Measurements from ENCODE around the gene RAD17.
"Not testable (repeated sequence)": the region's sequence is repeated elsewhere in the genome, so short reads cannot be mapped to it uniquely, and the experiment has no call there.

RAD17 gene

DNA sequence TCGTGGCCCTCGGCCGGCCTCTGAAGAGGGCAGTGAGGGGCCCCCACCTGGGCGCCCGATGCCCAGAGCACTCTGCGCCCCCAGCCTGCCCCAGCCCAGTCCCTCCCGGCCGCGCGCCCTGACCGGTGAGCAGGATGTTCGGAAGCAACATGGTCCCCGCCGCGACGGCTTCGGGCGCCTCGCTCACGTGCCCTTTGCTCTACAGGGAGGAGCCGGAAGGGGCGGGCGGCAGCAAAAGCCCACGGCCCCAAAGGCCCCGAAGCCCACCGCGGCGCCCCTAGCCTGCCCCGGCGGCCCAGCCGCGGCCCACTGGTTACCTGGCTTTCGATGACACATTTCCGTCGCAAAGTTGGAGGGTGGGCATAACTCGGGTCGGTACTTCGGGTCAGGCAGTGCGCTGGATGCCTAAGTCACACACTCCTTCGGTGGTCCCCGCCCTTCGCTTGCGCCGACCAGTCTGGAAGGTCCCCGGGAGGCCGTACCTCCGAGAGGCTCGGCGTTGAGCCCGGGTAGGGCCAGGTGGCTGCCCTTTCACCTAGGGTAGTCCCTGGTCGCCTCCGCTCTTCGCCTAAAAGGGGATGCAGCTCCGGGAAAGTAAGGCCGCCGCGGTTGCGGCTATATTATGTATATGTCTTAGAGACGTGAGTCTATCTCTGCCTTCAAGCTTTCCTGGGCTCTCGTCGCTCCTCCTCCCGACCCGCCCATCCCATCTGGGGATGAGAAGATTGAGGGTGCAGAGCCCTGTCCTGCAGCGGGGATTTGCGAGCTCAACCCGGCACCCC is at the start of gene RAD17, which contains the start of the genes AK6 and TAF9:
RAD17 (plus strand) TSS at position 479 of the 782 bp plus-strand sequence. CDS start 2,391 bp downstream, outside the sequence.
AK6 (minus strand) TSS at position 181 of the 782 bp plus-strand sequence; CDS start at position 151, 30 bp downstream.
TAF9 (minus strand) TSS at position 181 of the 782 bp plus-strand sequence. CDS start 3,783 bp downstream, outside the sequence.
- peak; percentile 88 for DNase-seq (ENCODE audit: low read depth)

GRCh38 chr5:69326365-69326764 is 43.3 kb upstream of the RAD17 start:
- DNase-seq (ENCODE audit: low read depth): no peak

- no peak for DNase-seq (ENCODE audit: low read depth)
These were observed 39.6 kb upstream of the RAD17 start for GRCh38 chr5:69329905-69330489.

DNA sequence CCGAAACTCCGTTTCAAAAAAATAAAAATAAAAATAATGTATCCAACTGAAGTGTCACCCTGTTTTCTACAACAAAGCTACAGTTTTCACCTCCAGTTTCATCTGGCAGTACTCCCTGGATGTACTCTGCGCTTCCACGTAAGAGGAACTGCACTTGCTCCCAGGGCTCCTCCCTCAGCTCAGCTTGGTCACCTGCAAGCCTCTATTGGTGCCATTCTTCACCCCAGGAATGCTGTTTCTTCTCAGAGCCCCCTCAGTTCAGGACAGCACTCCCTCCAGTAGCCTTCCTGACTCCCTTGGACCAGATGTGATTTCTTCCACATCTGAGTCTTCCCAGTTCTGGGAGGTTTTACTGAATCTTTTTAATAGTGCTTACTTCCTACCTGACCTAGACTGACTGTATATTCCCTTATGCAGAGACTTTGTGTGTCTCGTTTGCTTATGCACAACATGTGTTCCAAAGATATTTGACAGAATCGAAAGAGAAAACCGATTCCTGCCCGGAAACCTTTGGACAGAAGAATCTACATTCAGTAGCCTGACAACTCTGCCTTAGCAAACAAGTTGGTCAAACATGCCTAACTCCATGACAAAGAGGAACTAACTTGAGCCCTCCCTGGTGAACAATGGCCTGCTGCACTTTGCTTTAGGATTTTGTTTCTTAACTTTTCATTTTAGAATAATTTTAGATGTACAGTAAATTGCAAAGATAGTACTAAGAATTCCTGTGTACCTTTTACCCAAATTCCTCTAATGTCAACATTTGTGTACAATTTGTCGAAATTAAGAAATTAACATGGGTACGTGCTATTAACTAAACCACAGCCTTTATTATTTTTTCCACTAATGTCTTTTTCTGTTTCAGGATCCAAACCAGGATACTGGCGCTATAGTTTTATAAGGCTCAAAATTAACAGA is 37.8 kb upstream of the RAD17 start:
- no peak for DNase-seq (ENCODE audit: low read depth)

DNA sequence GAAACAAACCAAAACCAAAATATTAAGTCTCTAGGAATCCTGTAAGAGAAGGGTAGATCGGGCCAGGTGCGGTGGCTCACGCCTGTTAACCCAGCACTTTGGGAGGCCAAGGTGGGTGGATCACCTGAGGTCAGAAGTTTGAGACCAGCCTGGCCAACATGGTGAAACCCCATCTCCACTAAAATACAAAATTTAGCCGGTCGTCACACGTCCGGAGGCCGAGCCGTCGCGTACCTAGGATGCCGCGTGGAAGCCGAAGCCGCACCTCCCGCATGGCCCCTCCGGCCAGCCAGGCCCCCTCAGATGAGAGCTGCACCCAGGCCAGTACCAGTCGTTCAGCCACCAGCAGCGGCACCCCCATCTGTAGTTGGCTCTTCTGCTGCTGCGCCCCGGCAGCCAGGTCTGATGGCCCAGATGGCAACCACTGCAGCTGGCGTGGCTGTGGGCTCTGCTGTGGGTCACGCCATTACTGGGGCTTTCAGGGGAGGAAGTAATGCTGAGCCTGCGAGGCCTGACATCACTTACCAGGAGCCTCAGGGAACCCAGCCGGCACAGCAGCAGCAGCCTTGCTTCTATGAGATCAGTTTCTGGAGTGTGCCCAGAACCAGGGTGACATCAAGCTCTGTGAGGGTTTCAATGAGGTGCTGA is 35.8 kb upstream of the RAD17 start:
- DNase-seq (ENCODE audit: low read depth): not testable (repeated sequence)

GRCh38 chr5:69334793-69335268 is 34.8 kb upstream of the RAD17 start:
- peak; percentile 45 for DNase-seq (ENCODE audit: low read depth)

- no peak for DNase-seq (ENCODE audit: low read depth)
These were observed 34.2 kb upstream of the RAD17 start for GRCh38 chr5:69335341-69335935.

DNA sequence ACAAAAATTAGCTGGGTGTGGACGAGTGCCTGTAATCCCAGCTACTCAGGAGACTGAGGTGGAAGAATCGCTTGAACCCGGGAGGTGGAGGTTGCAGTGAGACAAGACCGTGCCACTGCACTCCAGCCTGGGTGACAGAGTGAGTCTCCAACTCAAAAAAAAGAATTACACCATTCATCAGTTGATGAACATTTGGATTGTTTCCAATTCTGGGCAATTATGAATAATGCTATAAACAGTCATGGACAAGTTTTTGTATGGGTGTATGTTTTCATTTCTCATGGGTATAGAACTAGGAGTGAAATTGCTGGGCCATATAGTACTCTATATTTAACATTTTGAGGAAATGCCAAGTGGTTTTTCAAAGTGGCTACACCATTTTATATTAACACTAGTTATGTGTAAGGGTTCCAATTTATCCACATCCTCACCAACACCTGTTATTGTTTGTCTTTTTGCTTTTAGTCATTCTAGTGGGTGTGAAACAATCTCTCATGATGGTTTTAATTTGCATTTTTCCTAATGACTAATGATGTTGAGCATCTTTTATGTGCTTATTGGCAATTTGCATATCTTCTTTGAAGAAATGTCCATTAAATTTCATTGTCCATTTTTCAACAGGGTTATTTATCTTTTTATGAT is 28.0 kb upstream of the RAD17 start:
- no peak for DNase-seq (ENCODE audit: low read depth)

DNA sequence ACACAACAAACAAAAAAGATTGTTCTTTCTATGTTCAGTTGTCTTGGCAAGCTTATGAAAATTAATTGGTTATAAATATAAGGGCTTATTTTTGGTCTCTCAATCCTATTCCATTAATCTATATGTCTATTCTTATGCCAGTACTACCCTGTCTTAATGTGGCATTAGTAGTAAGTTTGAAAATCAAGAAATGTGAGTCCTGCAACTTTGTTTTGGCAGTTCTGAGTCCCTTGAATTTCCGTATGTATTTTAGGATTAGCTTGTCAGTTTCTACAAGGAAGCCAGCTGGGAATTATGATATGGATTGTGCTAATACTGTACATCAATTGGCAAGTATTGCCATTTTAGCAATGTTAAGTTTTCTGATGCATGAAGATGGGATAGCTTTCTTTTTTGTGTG is 26.5 kb upstream of the RAD17 start:
- no peak for DNase-seq (ENCODE audit: low read depth)

- no peak for DNase-seq (ENCODE audit: low read depth)
These were observed 19.0 kb upstream of the RAD17 start for GRCh38 chr5:69350664-69351063.

DNA sequence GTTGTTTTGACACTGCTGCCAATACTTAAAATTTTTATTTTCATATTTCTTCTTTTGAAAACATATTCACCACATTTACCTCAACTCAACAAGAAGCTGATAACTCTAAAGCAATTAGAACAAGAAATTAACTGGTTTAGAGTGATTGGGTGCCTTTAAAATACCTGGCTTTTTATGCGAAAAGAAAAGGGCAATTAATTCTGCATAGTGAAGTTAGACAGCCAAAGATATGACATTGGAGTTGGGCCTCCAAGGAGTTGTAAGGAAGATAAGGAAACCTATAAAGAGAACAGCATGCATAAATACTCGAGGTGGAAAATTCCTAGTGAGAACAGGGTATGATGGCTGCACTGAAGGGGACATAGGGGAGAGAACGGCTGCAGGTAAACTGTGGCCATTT is 9.9 kb upstream of the RAD17 start:
- no peak for DNase-seq (ENCODE audit: low read depth)

DNA sequence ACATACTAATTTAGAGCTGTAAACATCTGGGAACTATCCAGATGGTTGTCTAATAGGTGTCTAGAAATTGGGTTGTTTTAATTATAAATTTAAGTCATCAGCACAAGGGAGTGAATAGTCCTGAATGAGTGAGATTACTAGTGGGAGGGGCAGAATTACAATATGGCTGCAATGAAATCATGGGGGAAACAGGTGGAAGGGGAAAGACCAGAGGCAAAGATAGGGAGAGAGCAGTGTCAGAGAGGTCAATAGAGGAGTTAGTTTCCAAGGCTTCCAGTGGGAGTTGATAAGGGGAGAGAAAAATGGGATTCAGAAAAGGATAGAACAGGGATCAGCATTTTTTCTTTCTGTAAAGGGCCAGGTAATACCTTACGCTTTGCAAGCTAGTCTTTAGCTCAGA is 9.2 kb upstream of the RAD17 start:
- no peak for DNase-seq (ENCODE audit: low read depth)

- no peak for DNase-seq (ENCODE audit: low read depth)
These were observed 5.2 kb upstream of the RAD17 start for GRCh38 chr5:69364414-69364813.

GRCh38 chr5:69364850-69365249 is 4.8 kb upstream of the RAD17 start:
- DNase-seq (ENCODE audit: low read depth): no peak

- DNase-seq (ENCODE audit: low read depth): no peak
These were observed 1.8 kb upstream of the RAD17 start for GRCh38 chr5:69367697-69368279.

GRCh38 chr5:69368458-69369339 is 919 bp upstream of the RAD17 start:
- DNase-seq (ENCODE audit: low read depth): no peak

- not testable (repeated sequence) for DNase-seq (ENCODE audit: low read depth)
These were observed 717 bp downstream of the RAD17 start for GRCh38 chr5:69370335-69370734.

- DNase-seq (ENCODE audit: low read depth): no peak
These were observed 2.8 kb downstream of the RAD17 start for GRCh38 chr5:69372394-69372793.

- DNase-seq (ENCODE audit: low read depth): no peak
These were observed 5.4 kb downstream of the RAD17 start for GRCh38 chr5:69374911-69375446.
